HG03108 (cell line): ENCODE measurements around the gene CEBPG.

ENCODE experiments used
- ATAC-seq: cut with Tn5 transposase; IDR thresholded peaks from one replicate; pipeline ENCODE4 v1.9.1; 2021; ENCODE audit warnings: moderate library complexity; ENCODE audit not compliant: unreplicated experiment

CEBPG gene

GRCh38 chr19:33373453-33374235, at the start of gene CEBPG:
Gene CEBPG, plus strand, starts transcription at chr19:33373709. Its CDS starts 5,531 bp downstream, at chr19:33379240.
- peak; percentile 87 for ATAC-seq

GRCh38 chr19:33324628-33325027, 48.9 kb upstream of the CEBPG start:
- ATAC-seq: no peak

DNA sequence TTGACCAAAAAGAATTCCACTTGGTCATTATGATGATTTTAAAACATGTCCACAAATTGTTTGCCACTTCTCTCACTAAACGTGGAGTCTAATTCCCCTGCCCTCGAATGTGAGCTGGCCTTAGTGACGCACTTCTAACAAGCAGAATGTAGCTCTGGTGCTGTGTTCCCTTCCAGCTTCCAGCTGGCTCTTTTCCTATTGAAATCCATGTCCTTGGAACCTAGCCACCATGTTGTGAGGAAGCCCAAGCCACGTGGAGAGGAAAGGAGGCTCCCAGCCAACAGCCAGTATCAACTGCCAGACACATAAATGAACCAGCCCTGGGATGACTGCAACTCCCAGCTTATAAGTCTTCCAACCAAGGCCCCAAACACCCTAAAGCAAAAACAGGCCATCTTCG, 47.6 kb upstream of the CEBPG start:
- no peak for ATAC-seq

- ATAC-seq: no peak
These were observed 44.4 kb upstream of the CEBPG start for GRCh38 chr19:33329060-33329459.

- ATAC-seq: no peak
These were observed 43.8 kb upstream of the CEBPG start for GRCh38 chr19:33329736-33330135.

GRCh38 chr19:33332248-33332647, 41.3 kb upstream of the CEBPG start:
- no peak for ATAC-seq

- no peak for ATAC-seq
These were observed 40.4 kb upstream of the CEBPG start for GRCh38 chr19:33333151-33333550.

GRCh38 chr19:33333642-33334041, 39.9 kb upstream of the CEBPG start:
- ATAC-seq: no peak

DNA sequence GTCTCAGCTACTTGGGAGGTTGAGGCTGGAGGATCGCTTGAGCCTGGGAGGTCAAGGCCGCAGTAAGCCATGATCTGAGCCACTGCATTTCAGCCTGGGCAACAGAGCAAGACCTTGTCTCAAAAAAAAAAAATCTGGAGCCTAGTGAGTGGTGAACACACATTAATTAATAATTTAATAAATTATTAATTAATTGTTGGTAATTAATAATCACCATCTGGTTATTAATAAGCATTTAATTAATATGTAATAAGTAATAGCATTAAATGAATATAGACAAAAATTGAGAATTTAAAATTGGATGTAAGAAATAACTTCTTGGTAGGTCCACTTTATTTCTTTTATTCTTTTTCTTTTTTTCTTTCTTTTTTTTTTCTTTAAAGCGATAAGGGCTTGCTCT, 39.2 kb upstream of the CEBPG start:
- no peak for ATAC-seq

GRCh38 chr19:33335446-33335845, 38.1 kb upstream of the CEBPG start:
- no peak for ATAC-seq

- no peak for ATAC-seq
These were observed 34.2 kb upstream of the CEBPG start for GRCh38 chr19:33339016-33339984.

DNA sequence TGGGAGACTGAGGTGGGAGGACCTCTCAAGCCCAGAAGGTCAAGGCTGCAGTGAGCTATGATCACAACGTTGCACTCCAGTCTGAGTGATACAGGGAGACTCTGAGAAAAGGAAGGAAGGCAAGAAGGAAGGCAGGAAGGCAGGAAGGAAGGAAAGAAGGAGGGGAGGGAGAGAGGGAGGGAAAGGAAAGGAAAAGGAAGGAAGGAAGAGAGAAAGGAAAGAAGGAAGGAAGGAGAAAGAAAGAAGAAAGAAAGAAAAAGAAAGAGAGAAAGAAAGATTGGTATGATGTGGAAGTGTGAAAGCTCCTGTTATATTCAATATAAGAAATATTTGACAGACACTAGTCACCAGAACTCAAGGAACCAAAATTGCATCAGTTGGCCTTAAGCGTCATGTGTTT, 32.5 kb upstream of the CEBPG start:
- no peak for ATAC-seq

GRCh38 chr19:33343301-33343700, 30.2 kb upstream of the CEBPG start:
- ATAC-seq: no peak

DNA sequence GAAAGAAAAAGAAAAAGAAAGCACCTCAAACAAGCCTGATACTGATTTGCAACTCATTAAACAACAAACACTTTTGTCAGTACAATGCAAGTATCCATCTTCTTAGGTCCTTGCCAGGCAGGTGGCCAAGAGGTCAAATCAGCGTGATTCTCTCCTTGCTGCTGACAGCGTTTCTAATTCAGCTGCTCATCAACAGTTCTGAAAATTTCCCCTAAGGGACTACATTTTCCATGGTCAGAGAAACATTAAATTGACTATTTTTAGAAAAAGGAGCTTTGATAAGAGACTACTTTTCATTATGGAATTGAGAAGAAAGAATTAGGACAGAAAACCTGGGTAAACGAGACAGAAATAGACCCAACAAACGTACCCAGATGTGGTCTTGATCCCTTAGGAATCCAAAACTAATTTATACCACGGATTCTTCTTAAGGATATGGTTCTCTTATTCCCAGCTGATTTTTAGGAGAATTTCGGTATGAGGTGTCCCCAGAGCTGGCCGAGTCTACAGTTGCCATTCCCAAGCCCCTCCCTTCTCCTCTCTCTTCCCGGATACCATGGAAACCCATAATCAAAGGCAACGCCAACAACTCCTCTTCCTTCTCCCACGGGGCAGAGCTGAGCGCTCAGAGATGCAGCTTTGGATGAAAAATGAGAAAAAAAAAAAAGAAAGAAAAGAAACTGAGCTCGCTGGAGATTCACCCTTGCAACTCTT, 29.5 kb upstream of the CEBPG start:
- ATAC-seq: no peak

GRCh38 chr19:33344573-33344925, 29.0 kb upstream of the CEBPG start:
- no peak for ATAC-seq

GRCh38 chr19:33345163-33345562, 28.3 kb upstream of the CEBPG start:
- ATAC-seq: no peak

GRCh38 chr19:33346665-33347064, 26.8 kb upstream of the CEBPG start:
- no peak for ATAC-seq

DNA sequence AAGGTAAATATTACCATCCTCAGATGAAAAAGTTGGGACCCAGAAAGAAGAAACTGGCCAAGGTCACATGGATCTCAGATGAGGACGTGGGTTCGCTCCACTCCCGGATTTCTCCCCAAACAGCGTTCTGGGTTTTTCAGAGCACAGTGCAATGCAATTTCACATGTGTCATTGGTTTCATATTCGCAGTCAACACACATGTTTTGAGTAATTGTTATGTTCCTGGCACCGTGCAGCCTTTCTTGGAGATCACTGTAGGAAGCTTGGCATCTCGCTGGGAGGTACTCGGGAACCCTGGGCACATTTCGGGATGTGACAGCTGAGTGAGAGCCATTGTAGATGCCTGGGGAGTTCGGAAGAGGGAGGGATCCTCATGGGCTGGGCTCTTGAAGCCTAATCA, 26.2 kb upstream of the CEBPG start:
- no peak for ATAC-seq

- ATAC-seq: no peak
These were observed 25.1 kb upstream of the CEBPG start for GRCh38 chr19:33348301-33349010.
